GM18867 (cell line): ENCODE data around the gene PHACTR2.
"Not testable (repeated sequence)": the region's sequence is repeated elsewhere in the genome, so short reads cannot be mapped to it uniquely, and the experiment has no call there.

Experiments
- ATAC-seq: cut with Tn5 transposase; IDR thresholded peaks from one replicate; pipeline ENCODE4 v1.9.1; 2021; ENCODE audit warnings: mild to moderate bottlenecking, moderate library complexity; ENCODE audit not compliant: unreplicated experiment

The PHACTR2 gene

DNA sequence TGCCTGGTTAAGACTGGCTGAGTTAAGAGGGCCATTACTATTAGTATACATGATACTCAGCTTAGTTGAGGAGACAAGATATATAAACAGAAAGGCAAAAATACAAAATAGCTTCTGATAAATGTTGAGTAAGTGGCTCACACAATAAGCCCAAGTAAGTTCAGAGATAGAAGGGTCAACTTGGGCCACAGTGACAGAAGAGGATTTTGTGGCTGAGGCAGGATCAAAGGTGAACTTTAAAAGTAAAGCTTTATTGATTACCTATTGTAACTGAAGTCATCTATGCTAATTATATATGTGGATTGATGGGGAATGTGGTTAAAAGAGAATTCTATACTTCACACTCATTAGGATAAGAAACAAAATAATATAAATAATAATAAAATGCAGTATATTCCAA is 80.8 kb downstream of the PHACTR2 start:
- no peak for ATAC-seq

DNA sequence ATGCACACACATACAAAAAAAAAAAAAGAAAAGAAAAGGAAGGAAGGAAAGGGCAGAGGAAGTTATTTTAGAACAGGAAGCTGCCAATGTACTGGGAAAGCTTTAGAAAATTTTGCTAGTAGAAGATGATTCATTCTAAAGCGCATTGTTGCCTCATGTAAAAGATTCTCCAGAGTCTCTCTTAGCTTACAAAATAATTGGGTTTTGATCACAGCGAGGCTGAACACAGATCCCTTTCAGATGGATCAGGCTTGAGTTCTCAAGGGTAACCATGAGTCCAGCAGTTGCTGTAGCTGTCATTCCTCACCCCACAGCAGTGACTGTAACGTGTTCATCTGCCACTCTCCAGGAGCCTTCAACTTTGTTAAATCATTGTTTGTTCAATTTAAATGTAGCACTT is 81.9 kb downstream of the PHACTR2 start:
- no peak for ATAC-seq

DNA sequence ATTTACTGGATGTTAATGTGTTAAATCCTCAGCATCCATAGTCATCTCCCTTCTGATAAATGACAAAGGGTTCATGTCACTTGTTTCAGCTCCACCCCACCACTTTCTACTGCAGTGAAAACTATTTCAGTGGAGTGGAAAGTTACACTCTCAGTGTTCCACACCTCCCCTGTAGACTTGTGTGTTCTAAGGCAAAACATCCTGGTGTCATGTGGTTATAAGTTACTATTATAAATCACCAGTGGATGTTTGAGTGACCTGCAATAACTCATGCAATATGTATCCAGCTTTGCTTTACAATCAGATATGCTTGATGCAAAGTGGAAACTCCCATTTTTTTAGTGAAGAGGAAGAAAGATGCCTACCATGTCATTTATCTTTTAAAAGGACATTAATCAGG is 83.3 kb downstream of the PHACTR2 start:
- ATAC-seq = no peak

DNA sequence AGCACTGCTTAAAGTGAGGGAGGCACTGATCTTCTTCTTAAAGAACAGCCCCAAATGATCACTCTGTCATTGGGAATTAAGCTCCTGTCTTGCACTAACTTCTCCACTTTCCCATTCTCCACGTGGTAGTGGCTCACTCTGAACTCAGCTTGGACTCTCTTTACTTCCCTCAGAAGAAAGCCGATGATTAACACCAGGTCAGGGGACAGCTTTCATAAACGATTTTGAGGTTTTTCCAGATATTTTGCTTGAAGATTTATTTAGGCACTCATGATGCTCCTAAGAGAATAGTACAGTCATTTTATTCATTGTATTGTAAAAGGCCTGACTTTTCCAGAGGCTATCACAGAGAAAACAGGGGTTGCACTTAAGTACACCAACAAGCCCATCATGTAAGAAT is 84.4 kb downstream of the PHACTR2 start:
- no peak for ATAC-seq

DNA sequence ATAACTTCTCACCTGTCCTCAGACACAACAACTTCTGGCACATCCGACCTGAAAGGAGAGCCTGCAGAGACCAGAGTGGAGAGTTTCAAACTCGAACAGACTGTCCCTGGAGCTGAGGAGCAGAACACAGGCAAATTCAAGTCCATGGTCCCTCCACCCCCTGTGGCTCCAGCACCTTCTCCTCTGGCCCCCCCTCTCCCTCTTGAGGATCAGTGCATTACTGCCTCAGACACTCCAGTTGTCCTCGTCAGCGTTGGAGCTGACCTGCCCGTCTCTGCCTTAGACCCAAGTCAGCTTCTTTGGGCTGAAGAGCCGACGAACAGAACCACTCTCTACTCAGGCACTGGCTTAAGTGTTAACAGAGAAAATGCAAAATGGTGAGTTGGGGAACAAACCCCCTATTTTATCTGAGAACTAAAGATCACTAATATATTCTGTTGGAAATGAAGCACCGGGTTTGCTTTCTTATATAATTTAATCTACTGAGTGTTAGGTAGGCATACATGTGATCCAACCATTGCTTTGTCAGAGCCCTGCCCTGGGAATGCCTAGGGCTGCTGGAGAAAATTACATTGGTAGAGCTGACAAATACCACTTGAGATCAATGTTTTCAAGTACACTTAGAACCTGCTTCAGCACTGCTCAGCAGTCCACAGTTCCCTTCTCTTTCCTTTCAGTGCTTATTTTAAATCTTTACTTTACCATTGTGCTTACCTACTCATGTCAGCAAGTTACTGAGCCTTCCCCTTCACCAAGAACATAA is 87.8 kb downstream of the PHACTR2 start:
- no peak for ATAC-seq

DNA sequence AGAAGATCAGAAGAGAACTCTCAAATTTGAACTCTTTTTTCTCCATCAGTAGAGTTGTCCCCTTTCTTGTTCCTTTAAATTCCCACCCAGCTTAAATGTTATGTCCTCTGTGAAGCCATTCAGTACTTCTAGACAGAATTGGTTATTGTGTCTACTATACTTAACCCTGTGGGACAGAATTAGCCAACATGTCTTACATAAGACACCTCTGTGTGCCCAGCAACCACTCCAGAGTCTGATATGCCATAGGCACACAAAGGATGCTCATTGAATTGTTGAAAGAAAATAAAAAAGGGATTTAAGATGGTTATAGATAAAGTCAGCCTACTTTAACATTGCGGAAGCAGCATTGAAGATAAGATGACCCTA is 88.4 kb downstream of the PHACTR2 start:
- ATAC-seq = no peak

DNA sequence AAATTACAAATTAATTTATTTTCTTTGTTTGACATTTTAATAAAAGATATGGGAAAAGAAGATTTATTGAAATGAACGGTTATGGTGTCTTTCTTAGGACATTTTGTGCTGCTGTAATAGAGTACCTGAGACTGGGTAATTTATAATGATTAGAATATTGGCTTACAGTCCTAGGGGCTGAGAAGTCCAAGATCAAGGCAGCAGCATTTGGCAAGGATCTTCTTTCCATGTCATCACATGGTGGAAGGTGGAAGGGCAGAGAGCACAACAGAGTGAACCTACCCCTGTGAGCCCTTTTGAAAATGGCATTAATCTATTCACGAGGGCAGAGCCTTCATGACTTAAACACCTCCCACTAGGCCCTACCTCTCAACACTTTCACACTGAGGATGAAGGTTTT is 89.7 kb downstream of the PHACTR2 start:
- no peak for ATAC-seq

DNA sequence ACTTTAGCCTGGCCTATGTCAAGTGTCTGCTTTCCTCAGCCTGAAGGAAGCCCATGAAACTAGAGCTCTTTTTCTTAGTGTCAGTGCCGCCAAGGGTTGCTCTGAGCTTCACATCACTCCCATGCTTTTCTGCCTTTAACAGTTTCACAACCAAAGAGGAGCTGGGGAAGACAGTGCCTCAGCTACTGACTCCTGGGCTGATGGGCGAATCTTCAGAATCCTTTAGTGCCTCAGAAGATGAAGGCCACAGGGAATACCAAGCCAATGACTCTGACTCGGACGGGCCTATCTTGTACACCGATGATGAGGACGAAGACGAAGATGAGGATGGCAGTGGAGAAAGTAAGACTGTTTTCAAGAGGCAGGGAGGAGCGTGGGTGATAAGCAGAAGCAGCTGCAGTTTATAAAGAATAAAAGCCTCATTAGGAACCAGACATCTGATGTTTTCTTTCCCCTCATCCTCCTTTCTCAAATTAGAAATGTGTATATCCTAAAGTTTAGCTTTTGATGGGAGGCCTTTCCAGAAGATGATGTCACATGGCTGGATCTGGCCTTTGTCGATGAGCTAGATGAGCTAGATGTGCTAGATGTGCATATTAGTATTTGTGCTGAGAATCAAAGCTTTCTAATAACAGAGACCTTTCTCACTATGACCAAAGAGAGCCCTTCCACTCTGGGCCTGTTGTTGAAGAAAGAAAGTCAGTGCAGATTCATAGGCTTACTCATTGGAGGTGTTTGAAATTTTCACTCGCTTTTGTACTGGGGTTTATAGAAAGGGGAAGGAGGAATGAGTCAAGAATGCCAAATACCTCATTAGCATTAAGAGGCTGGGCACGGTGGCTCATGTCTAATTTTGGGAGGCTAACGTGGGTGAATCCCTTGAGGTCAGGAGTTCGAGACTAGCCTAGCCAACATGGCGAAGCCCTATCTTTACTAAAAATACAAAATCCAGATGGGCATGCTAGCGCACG is 94.6 kb downstream of the PHACTR2 start:
- ATAC-seq = no peak

DNA sequence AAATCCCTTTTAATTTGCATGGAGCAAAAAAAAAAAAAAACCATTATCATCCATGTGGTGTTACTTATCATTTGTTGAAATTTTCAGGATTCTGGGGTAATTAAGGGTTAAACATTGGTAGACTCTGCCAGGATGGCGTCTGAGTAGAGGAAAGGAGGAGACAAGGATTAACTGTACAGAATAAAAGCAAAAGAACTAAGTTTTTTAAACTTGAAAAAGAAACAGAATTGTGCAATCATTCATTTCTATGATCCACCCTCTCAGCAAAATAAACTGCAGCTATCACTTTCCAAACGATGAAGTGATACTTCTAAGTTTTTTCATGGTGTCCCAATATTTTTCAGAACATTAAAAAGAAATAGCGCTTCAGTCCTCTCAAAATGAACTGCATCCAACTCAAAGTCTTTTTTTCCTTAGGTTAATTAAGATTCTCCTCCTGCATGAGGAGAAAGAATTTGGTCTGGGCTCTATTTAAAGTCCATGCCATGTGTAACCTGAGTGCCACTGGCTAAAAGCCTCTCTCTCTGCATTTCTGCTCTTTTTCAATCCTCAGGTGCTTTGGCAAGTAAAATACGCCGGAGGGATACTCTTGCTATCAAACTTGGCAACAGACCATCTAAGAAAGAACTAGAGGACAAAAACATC is 95.9 kb downstream of the PHACTR2 start:
- no peak for ATAC-seq

DNA sequence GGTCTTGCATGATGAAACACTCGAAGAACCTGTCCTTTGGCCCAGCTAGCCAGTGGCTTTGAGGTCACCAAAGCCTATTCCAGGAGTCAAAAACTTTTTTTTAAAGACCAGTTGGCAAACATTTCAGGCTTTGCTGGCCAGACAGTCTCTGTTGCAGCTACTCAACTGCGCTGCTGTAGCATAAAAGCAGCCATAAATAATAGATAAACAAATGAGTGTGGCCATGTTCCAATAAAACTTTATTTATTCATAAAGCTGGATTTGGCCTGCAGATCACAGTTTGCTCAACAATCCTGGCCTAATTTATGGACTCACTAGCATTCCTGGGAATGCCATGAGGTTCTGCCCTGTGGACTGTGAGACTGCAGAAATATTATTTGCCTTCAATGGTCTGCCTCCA is 96.6 kb downstream of the PHACTR2 start:
- no peak for ATAC-seq

DNA sequence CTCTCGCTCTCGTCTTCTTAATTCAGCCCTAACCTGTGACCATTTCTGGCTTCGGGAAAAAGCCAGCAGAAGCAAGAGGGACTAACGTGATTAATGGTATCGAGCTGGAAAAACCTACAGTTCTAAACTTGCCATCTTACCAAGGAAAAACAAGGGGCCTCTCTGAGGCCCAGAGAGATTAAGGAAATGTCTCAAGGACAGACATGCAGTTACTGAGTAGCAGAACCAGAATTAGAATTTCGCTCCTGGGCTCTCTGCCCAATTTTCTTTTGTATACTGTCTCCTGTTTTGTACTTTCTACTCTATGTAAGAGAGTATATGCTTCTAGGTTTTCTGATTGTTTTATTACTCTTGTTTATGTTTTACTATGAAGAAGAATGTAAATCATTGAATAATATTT is 97.6 kb downstream of the PHACTR2 start:
- no peak for ATAC-seq

DNA sequence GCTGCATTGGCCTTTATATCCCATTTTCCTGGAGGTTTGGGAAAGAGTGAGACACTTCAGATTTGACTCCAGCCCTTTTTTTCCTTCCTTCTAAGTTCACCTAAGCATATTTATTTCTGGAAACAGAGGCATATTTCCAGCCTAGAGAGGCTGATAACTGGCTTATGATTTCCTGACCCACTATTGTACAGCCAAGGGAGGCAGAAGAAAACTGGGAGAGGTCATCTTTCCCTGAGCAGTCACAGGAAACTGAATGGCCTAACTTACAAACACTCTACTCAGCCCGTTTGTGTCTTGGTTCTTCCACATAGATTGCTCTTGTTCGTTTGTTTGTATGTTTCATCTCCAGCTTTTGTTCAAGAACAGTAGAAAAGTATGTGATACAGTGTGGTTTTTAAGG is 101.2 kb downstream of the PHACTR2 start:
- no peak for ATAC-seq

DNA sequence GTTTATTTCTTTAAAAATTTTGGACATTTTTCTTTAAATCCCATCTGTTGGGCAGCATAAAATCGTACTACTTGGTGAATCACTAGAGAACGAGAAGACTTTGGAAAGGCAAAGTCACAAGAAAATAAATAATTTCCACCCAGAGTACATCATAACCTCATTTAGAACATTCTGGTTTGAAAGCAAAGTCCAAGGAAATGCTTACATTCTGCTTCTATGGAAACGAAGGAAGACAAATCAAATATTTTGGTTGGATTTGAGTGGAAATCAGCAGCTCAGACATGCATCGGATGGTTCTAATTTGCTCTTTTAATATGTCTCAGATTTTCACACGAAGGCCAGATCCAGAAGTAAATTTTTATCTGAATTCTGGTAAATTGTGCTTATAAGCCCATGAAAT is 104.7 kb downstream of the PHACTR2 start:
- ATAC-seq = no peak

DNA sequence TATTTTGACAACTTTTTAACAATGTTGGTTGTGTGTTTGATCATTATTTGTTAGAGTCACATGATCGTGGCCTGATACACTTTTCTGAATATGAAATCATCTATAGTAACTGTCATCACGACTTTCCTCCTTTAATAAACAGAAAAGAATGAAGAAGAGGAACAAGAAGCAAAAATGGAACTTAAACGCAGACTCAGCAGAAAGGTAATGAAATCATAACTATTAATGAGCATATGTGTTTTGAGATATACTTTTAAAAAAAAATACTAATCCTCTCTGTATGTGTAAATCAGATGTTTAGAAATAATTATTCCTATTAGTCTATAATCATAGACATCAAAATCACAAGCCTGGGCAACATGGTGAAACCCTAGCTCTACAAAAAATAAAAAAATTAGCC is 105.3 kb downstream of the PHACTR2 start:
- no peak for ATAC-seq

DNA sequence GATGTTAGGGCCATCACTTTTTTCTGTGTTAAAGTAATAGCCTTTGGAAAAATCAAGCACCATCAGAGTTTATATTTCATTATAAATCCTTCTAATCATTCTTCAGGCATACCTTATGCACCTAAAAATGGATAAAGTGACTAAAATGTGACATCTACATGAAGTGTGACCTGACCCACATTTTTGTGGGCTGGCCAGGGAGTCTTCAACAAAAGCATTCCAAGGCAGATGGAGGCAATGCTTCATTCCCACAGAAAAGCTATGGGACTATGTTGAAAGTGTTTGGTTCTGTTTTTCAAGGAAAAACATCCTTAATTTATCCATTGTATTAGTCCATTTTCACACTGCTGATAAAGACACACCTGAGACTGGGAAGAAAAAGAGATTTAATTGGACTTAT is 106.6 kb downstream of the PHACTR2 start:
- ATAC-seq = no peak

DNA sequence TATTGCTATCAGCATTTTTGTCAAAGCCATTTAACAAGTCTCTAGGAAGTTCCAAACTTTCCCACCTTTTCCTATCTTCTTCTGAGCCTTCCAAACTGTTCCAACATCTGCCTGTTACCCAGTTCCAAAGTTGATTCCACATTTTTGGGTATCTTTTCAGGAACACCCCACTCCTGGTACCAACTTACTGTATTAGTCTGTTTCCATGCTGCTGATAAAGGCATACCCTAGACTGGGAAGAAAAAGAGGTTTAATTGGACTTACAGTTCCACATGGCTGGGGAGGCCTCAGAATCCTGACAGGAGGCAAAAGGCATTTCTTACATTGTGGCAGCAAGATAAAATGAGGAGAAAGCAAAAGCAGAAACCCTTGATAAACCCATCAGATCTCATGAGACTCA is 108.6 kb downstream of the PHACTR2 start:
- not testable (repeated sequence) for ATAC-seq

DNA sequence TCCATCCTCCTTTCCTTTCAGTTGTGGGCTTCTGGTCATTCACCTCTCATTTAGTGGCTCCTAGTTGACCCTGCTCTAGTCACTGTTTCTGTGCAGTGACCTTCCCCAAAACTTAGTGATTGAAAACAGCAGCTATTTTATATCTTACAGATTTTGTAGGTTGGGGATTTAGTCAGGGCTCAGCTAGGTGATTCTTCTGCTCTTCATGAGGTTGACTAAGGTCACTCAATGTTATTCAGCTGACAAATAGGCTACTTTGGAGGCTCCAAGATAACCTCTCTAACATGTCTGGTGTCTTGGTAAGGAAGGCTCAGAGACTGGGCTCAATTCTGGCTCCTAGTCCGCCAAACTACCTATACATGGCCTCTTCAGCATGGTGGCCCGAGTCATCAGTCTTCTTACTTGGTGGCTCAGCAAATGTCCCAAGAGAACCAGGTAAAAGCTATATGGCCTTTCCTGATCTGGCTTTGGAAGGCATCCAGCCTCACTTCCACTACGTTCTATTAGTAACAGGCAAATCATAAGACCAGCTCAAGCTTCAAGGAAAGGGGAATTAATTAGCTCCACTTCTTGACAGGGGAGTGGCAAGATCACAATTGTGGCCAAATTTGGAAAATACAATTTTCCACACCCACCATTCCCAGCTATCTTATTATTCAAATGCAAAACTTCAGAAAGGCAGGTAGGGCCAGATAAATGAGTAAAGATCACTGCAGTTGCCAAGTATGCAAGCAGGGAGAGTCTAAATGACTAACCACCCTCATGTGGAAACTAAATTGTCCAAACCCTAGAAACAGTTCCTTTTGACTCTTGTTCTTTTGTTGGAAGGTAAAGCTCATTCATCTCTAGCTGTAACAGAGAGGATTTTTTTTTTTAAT is 114.9 kb downstream of the PHACTR2 start:
- ATAC-seq = no peak

DNA sequence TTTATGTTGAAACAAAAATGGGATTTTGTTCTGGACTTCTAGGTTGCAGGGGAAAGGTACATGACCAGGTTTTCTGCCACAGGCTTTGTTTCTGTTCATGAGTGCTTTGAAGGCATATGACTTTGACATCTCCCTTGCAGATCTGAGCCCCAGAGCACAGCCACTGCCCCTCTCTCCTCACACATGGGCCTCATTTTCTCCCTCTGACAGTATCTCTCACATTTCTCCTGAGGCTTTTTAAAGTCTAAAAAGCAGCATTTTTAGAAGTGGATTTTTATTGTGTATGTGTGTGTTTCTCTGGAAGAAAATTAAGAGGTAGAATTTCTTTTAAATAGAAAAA is 115.5 kb downstream of the PHACTR2 start:
- no peak for ATAC-seq

DNA sequence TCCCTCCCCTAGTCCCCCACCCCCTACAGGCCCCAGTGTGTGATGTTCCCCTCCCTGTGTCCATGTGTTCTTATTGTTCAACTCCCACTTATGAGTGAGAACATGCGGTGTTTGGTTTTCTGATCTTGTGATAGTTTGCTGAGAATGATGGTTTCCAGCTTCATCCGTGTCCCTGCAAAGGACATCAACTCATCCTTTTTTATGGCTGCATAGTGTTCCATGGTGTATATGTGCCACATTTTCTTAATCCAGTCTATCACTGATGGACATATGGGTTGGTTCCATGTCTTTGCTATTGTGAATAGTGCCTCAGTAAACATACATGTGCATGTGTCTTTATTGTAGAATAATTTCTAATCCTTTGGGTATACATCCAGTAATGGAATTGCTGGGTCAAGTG is 118.8 kb downstream of the PHACTR2 start:
- not testable (repeated sequence) for ATAC-seq

DNA sequence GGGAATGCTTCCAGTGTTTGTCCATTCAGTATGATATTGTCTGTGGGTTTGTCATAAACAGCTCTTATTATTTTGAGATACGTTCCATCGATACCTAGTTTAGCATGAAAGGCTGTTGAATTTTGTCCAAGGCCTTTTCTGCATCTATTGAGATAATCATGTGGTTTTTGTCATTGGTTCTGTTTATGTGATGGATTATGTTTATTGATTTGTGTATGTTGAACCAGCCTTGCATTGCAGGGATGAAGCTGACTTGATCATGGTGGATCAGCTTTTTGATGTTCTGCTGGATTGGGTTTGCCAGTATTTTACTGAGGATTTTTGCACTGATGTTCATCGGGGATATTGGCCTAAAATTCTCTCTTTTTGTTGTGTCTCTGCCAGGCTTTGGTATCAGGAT is 120.7 kb downstream of the PHACTR2 start:
- not testable (repeated sequence) for ATAC-seq
